ENCODE results near the gene ADAMTS17.

GRCh38 chr15:100263031-100263430 lies 78.7 kb downstream of the ADAMTS17 start:
- TF ChIP-seq TAF1 (IDR thresholded peaks at IDR 0.05; ENCODE audit: borderline replicate concordance, low read depth, low read length) = no peak
- TF ChIP-seq POLR2AphosphoS5 (IDR thresholded peaks at IDR 0.05; ENCODE audit: low read depth, low read length) = no peak
